PC-3 (cell line): ENCODE results near the gene IGFBPL1. TPM values are rescaled to one million over a fixed set of nuclear protein-coding genes. Genes with fewer than 3 reads are reported as not detected.

Experiments used
- ATAC-seq: fragments of 200-7000 bp; cut with Tn5 transposase; 2 replicates; pipeline ENCODE4 v1.9.1; 2020; ENCODE audit warnings: mild to moderate bottlenecking, moderate library complexity
- BruUV-seq: library from RNA; stranded (reverse); fragments of 400-500 nt; replicated peaks from 2 replicates; lab custom pipeline; 2021; lab: Mats Ljungman, UMichigan
- CTCF ChIA-PET: fragments of 300-600 bp; sonication (Branson Sonifier 250); formaldehyde crosslinking; loops from one replicate; lab custom pipeline; 2022; ENCODE audit warnings: antibody characterized with exemption; lab: Charles Lee
- POLR2A ChIA-PET: fragments of 300-600 bp; sonication (Branson Sonifier 250); formaldehyde crosslinking; loops from one replicate; lab custom pipeline; 2022; ENCODE audit warnings: antibody characterized with exemption; ENCODE audit not compliant: unreplicated experiment; lab: Charles Lee
- DNase-seq: peaks from one replicate; pipeline ENCODE4 v3.0.0-alpha.2; 2015
- H2AFZ ChIP-seq: fragments of 300-600 bp; sonication (generic); 2 replicates; pipeline ENCODE4 v1.6.0; 2016; ENCODE audit warnings: antibody characterized with exemption, low read length
- H3F3A ChIP-seq: fragments of 300-600 bp; sonication (generic); one replicate; pipeline ENCODE4 v1.6.0; 2017; ENCODE audit warnings: antibody characterized with exemption, low read length, control low read depth, mild to moderate bottlenecking; ENCODE audit not compliant: unreplicated experiment
- H3K27ac ChIP-seq: fragments of 300-600 bp; sonication (generic); 2 replicates; pipeline ENCODE4 v1.5.1; 2016; ENCODE audit warnings: mild to moderate bottlenecking, low read length
- H3K27me3 ChIP-seq: fragments of 300-600 bp; sonication (generic); 2 replicates; pipeline ENCODE4 v1.6.1; 2016; ENCODE audit warnings: low read length, mixed read lengths
- H3K36me3 ChIP-seq: fragments of 300-600 bp; sonication (generic); 2 replicates; pipeline ENCODE4 v1.6.1; 2016; ENCODE audit warnings: low read depth, mixed run types, low read length, mixed read lengths
- H3K4me1 ChIP-seq: fragments of 300-600 bp; sonication (generic); 2 replicates; pipeline ENCODE4 v1.5.1; 2016; ENCODE audit warnings: low read length; ENCODE audit not compliant: insufficient read depth
- H3K4me2 ChIP-seq: fragments of 300-600 bp; sonication (generic); 2 replicates; pipeline ENCODE4 v1.6.0; 2016; ENCODE audit warnings: low read length
- H3K4me3 ChIP-seq: fragments of 300-600 bp; sonication (generic); 2 replicates; pipeline ENCODE4 v1.5.1; 2016; ENCODE audit warnings: mild to moderate bottlenecking, low read length, mixed read lengths
- H3K79me2 ChIP-seq: fragments of 300-600 bp; sonication (generic); 2 replicates; pipeline ENCODE4 v1.6.1; 2017; ENCODE audit warnings: low read length, mixed read lengths
- H3K9ac ChIP-seq: fragments of 300-600 bp; sonication (generic); 2 replicates; pipeline ENCODE4 v1.6.0; 2016; ENCODE audit warnings: mild to moderate bottlenecking, low read length
- H3K9me2 ChIP-seq: fragments of 300-600 bp; sonication (generic); replicated peaks from 2 replicates; pipeline ENCODE4 v1.6.1; 2016; ENCODE audit warnings: mixed run types, low read length, mixed read lengths
- H3K9me3 ChIP-seq: fragments of 300-600 bp; sonication (generic); 2 replicates; pipeline ENCODE4 v1.6.1; 2016; ENCODE audit warnings: low read length, mixed read lengths
- H4K20me1 ChIP-seq: fragments of 300-600 bp; sonication (generic); 2 replicates; pipeline ENCODE4 v1.6.1; 2016; ENCODE audit warnings: low read length, mixed read lengths
- EZH2 ChIP-seq: fragments of 300-600 bp; sonication (generic); IDR thresholded peaks from one replicate; pipeline ENCODE4 v1.6.1; 2017; ENCODE audit warnings: antibody characterized with exemption, mild to moderate bottlenecking, low read length; ENCODE audit not compliant: unreplicated experiment
- EZH2phosphoT487 ChIP-seq: fragments of 300-600 bp; sonication (generic); IDR thresholded peaks from 2 replicates; pipeline ENCODE4 v1.6.1; 2018; ENCODE audit warnings: mild to moderate bottlenecking, antibody characterized with exemption, low read length, borderline replicate concordance
- intact Hi-C: fragments of 100-400 bp; cut with micrococcal nuclease; formaldehyde crosslinking; loops from 2 replicates; pipeline ENCODE4 v1.9.0; 2023
- total RNA-seq: library from RNA; depleted of rRNA; stranded (reverse); fragments of >200 nt; gene quantifications from 2 replicates; pipeline ENCODE4 v1.2.3, GENCODE V29; 2014
- TF ChIP-seq, protein P1 (sequence below): fragments of 300-600 bp; sonication (generic); conservative IDR thresholded peaks from 2 replicates; pipeline ENCODE4 v1.5.1; 2017; ENCODE audit warnings: antibody characterized with exemption, low read depth, mild to moderate bottlenecking, low read length

The IGFBPL1 gene
- total RNA-seq, 1 experiment from 2014 or later, result 0.66 TPM

DNA sequence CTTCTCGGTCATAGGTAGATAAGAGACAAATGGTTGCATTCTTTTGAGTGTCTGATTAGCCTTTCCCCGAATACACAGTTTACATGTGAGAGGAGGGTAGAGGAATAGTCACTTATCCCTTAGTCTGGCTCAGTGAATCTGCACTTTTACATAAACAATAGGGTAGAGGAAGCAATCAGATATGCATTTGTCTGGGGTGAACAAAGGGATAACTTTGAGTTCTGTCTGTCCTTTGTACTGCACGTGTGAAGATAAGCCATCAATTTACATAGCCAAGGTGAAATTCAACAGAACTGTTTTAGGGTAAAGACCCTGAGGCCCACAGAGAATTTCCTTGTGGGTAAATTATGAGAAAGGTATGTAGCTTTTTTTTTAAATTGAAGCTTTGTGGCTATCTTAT lies 10.1 kb upstream of the IGFBPL1 start:
- no peak for ATAC-seq
- ChIA-PET CTCF (no interaction called here), POLR2A (no interaction called here)
- Histone ChIP-seq H3K27me3 (no peaks in the 10 kb centered on the region), H3K9me3 (no peaks in the 10 kb centered on the region), H3F3A (no peaks in the 10 kb centered on the region), H3K4me1 (peaks cover 14% of the 10 kb centered on the region), H3K79me2 (no peaks in the 10 kb centered on the region), H3K9me2 (no peaks in the 10 kb centered on the region), H4K20me1 (no peaks in the 10 kb centered on the region), H3K36me3 (no peaks in the 10 kb centered on the region), H2AFZ (no peak overlapping the region), H3K4me2 (no peak overlapping the region), H3K27ac (no peak overlapping the region), H3K9ac (no peak overlapping the region), H3K4me3 (no peak overlapping the region)
- TF ChIP-seq EZH2phosphoT487, result no peak
- TF ChIP-seq, protein P1, sequence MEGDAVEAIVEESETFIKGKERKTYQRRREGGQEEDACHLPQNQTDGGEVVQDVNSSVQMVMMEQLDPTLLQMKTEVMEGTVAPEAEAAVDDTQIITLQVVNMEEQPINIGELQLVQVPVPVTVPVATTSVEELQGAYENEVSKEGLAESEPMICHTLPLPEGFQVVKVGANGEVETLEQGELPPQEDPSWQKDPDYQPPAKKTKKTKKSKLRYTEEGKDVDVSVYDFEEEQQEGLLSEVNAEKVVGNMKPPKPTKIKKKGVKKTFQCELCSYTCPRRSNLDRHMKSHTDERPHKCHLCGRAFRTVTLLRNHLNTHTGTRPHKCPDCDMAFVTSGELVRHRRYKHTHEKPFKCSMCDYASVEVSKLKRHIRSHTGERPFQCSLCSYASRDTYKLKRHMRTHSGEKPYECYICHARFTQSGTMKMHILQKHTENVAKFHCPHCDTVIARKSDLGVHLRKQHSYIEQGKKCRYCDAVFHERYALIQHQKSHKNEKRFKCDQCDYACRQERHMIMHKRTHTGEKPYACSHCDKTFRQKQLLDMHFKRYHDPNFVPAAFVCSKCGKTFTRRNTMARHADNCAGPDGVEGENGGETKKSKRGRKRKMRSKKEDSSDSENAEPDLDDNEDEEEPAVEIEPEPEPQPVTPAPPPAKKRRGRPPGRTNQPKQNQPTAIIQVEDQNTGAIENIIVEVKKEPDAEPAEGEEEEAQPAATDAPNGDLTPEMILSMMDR, result no peak
- no peak for TF ChIP-seq EZH2
- no peak for DNase-seq
- intact Hi-C loops, result no loop called here
- BruUV-seq, result no TSS peak

DNA sequence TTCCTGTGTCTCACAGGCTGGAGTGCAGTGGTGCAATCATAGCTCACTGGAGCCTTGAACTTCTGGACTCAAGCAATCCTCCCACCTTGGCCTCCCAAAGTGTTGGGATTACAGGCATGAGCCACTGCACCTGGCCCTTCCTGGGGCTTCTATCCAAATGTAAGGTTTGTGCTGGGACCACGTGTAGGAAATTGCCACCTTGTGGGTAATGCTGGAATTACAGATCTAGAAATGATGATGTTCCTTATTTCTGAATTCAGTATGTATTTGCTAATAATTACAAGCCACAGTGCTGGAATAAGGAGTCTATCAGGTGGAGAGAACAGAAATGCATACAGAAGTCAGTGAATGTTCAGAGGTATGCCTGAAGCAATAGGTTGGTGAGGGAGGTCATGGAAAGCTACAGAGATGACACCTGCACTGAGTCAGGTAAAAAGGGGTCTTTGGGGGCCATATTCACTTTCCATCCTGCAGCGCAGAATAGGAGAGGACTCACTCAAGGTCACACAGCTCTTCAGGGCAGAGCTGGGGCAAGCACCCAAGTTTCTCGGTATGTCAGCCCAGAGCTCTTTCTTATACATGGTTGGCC lies 8.8 kb upstream of the IGFBPL1 start:
- ATAC-seq (peak; percentile 27; the same call in 1 of the 2 replicates), DNase-seq (peak; percentile 65)
- H3K27me3 ChIP-seq, result no peaks in the 10 kb centered on the region
- H3K4me3 ChIP-seq, result no peak overlapping the region
- ChIA-PET CTCF (no interaction called here), POLR2A (no interaction called here)
- no peak overlapping the region for H2AFZ ChIP-seq
- H3K4me2 ChIP-seq, result no peak overlapping the region
- H3K9me3 ChIP-seq, result no peaks in the 10 kb centered on the region
- H3F3A ChIP-seq, result no peaks in the 10 kb centered on the region
- TF ChIP-seq, protein P1, result peak; percentile 62
- TF ChIP-seq EZH2, result no peak
- no peak overlapping the region for H3K9ac ChIP-seq
- no peaks in the 10 kb centered on the region for H3K36me3 ChIP-seq
- H3K27ac ChIP-seq, result no peak overlapping the region
- H3K4me1 ChIP-seq, result peaks cover 13% of the 10 kb centered on the region
- no TSS peak for BruUV-seq
- intact Hi-C loops, result no loop called here
- no peaks in the 10 kb centered on the region for H3K79me2 ChIP-seq
- no peaks in the 10 kb centered on the region for H4K20me1 ChIP-seq
- H3K9me2 ChIP-seq, result no peaks in the 10 kb centered on the region

DNA sequence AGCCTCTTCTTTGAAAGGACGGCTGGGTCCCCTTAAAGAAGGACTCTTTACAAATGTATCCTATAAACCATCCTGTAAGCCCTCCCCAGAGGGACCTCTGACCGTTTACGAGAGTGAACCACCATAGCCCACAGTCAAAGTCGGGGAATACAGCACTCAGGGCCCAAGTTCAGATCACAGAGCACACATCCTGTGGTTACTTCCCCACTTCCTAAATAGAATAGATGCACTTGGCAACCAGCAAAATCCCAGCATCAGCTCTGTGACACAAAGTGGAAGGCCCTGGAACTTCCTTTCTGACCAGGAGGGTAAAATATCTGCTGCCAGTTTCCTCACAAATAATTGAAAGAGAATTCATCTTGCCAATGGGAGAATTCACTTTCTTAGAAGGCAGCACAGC lies 6.9 kb upstream of the IGFBPL1 start:
- Histone ChIP-seq H3K27me3 (0 out of 2 replicates have a peak, but pooled peaks cover 4% of the 10 kb centered on the region), H3K9ac (no peak overlapping the region), H3K36me3 (no peaks in the 10 kb centered on the region), H4K20me1 (no peaks in the 10 kb centered on the region), H3K4me3 (no peak overlapping the region), H3F3A (no peaks in the 10 kb centered on the region), H3K4me1 (no peaks in the 10 kb centered on the region), H3K79me2 (no peaks in the 10 kb centered on the region), H3K4me2 (no peak overlapping the region), H3K9me2 (no peaks in the 10 kb centered on the region), H3K9me3 (no peaks in the 10 kb centered on the region), H3K27ac (no peak overlapping the region), H2AFZ (no peak overlapping the region)
- no TSS peak for BruUV-seq
- intact Hi-C loops, result no loop called here
- no peak for DNase-seq
- POLR2A ChIA-PET, result no interaction called here
- CTCF ChIA-PET, result no interaction called here
- no peak for ATAC-seq
- no peak for TF ChIP-seq EZH2
- TF ChIP-seq EZH2phosphoT487, result no peak
